DOHH2 (cell line): ENCODE results near the gene COL13A1.

ENCODE experiments used
- H3F3A ChIP-seq: fragments of 200-600 bp; sonication (generic), shearing (Covaris generic); 2 replicates; pipeline ENCODE4 v1.6.0; 2016; ENCODE audit warnings: antibody characterized with exemption, mild to moderate bottlenecking; ENCODE audit not compliant: control insufficient read depth, insufficient read depth
- H3K27ac ChIP-seq: fragments of 200-600 bp; sonication (generic); 2 replicates; pipeline ENCODE4 v1.5.1; 2014; ENCODE audit warnings: low read depth, mild to moderate bottlenecking, low read length, moderate library complexity
- H3K27me3 ChIP-seq: fragments of 200-600 bp; sonication (generic); 2 replicates; pipeline ENCODE4 v1.6.1; 2014; ENCODE audit warnings: mild to moderate bottlenecking, low read length, mixed read lengths; ENCODE audit not compliant: control insufficient read depth
- H3K36me3 ChIP-seq: fragments of 200-600 bp; sonication (generic); 2 replicates; pipeline ENCODE4 v1.6.1; 2014; ENCODE audit warnings: mild to moderate bottlenecking, low read length, moderate library complexity, mixed read lengths; ENCODE audit not compliant: control insufficient read depth
- H3K4me1 ChIP-seq: fragments of 200-600 bp; sonication (generic); 2 replicates; pipeline ENCODE4 v1.6.1; 2014; ENCODE audit warnings: mild to moderate bottlenecking, low read length, mixed read lengths; ENCODE audit not compliant: control insufficient read depth
- H3K4me2 ChIP-seq: fragments of 200-600 bp; sonication (generic); 2 replicates; pipeline ENCODE4 v1.6.0; 2014; ENCODE audit warnings: mild to moderate bottlenecking, low read length, moderate library complexity
- H3K4me3 ChIP-seq: fragments of 200-600 bp; sonication (generic); 2 replicates; pipeline ENCODE4 v1.5.1; 2014; ENCODE audit warnings: mild to moderate bottlenecking, low read length, mixed read lengths
- H3K79me2 ChIP-seq: fragments of 200-600 bp; sonication (generic); 2 replicates; pipeline ENCODE4 v1.6.1; 2014; ENCODE audit warnings: mild to moderate bottlenecking, low read length, mixed read lengths; ENCODE audit not compliant: control insufficient read depth
- H3K9me2 ChIP-seq: fragments of 200-600 bp; sonication (generic); replicated peaks from 2 replicates; pipeline ENCODE4 v1.6.1; 2014; ENCODE audit warnings: mild to moderate bottlenecking, low read length, mixed read lengths; ENCODE audit not compliant: control insufficient read depth
- H3K9me3 ChIP-seq: fragments of 200-600 bp; sonication (generic); 2 replicates; pipeline ENCODE4 v1.6.1; 2014; ENCODE audit warnings: antibody characterized with exemption, low read length, mixed read lengths; ENCODE audit not compliant: control insufficient read depth, insufficient read depth
- H4K20me1 ChIP-seq: fragments of 200-600 bp; sonication (generic); 2 replicates; pipeline ENCODE4 v1.6.0; 2014; ENCODE audit warnings: low read depth, mild to moderate bottlenecking, antibody characterized with exemption, low read length, moderate library complexity; ENCODE audit not compliant: control insufficient read depth, insufficient read depth
- EZH2phosphoT487 ChIP-seq: fragments of 200-600 bp; sonication (generic); IDR thresholded peaks from 2 replicates; pipeline ENCODE4 v1.6.1; 2017; ENCODE audit warnings: borderline replicate concordance, mild to moderate bottlenecking, antibody characterized with exemption, low read length, moderate library complexity, mixed read lengths
- TF ChIP-seq, protein P1 (sequence below): fragments of 200-600 bp; sonication (generic); IDR thresholded peaks from one replicate; pipeline ENCODE4 v1.5.1; 2014; ENCODE audit warnings: antibody characterized with exemption, mild to moderate bottlenecking, low read depth, low read length; ENCODE audit not compliant: poor library complexity, severe bottlenecking

COL13A1 gene

DNA sequence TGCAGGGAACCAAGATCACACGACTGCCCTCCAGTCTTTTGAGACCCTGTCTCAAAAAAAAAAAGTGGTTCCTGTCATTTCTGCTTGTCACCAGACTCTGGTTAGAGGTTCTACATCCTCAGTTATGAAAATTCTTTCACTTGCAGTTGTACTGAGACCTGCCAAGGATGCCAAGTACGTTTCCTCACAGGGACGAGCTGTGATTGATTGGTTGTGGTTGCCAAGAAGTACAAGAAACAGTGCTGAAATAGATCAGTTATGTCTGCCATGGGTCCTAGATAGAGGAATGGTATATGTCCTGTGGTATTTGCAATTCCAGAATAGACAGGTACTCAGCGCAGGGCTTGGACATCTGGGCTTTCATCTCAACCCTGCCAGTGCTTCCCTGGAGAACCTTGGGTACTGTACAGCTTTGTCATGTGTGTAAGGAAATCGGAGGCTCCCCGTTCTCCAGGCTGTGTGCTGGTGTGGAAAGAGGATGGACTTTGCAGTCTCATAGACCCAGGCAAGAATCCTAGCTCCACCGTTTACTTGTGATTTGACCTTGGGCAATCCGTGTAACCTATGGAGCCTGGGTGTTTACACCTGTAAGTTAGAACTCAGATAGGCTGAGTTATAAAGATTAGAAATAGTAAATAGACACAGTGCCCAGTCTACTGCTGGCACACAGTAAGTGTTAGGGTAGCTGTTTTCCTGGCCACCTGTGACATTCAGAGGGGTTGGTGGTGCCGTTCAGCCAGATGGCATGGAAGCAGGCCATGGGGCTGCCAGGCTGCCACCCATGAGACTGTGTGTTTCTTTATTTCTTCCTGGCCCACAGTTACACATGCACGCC is 53.0 kb downstream of the COL13A1 start:
- H3K4me3 ChIP-seq, result no peak overlapping the region
- H4K20me1 ChIP-seq, result no peaks in the 10 kb centered on the region
- TF ChIP-seq, protein P1, sequence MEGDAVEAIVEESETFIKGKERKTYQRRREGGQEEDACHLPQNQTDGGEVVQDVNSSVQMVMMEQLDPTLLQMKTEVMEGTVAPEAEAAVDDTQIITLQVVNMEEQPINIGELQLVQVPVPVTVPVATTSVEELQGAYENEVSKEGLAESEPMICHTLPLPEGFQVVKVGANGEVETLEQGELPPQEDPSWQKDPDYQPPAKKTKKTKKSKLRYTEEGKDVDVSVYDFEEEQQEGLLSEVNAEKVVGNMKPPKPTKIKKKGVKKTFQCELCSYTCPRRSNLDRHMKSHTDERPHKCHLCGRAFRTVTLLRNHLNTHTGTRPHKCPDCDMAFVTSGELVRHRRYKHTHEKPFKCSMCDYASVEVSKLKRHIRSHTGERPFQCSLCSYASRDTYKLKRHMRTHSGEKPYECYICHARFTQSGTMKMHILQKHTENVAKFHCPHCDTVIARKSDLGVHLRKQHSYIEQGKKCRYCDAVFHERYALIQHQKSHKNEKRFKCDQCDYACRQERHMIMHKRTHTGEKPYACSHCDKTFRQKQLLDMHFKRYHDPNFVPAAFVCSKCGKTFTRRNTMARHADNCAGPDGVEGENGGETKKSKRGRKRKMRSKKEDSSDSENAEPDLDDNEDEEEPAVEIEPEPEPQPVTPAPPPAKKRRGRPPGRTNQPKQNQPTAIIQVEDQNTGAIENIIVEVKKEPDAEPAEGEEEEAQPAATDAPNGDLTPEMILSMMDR, result no peak
- no peak for TF ChIP-seq EZH2phosphoT487
- H3K9me2 ChIP-seq, result no peaks in the 10 kb centered on the region
- H3F3A ChIP-seq, result no peaks in the 10 kb centered on the region
- H3K4me1 ChIP-seq, result no peaks in the 10 kb centered on the region
- H3K27me3 ChIP-seq, result peaks cover 4% of the 10 kb centered on the region
- H3K36me3 ChIP-seq, result no peaks in the 10 kb centered on the region
- no peak overlapping the region for H3K4me2 ChIP-seq
- no peaks in the 10 kb centered on the region for H3K9me3 ChIP-seq
- H3K27ac ChIP-seq, result no peak overlapping the region
- H3K79me2 ChIP-seq, result no peaks in the 10 kb centered on the region

DNA sequence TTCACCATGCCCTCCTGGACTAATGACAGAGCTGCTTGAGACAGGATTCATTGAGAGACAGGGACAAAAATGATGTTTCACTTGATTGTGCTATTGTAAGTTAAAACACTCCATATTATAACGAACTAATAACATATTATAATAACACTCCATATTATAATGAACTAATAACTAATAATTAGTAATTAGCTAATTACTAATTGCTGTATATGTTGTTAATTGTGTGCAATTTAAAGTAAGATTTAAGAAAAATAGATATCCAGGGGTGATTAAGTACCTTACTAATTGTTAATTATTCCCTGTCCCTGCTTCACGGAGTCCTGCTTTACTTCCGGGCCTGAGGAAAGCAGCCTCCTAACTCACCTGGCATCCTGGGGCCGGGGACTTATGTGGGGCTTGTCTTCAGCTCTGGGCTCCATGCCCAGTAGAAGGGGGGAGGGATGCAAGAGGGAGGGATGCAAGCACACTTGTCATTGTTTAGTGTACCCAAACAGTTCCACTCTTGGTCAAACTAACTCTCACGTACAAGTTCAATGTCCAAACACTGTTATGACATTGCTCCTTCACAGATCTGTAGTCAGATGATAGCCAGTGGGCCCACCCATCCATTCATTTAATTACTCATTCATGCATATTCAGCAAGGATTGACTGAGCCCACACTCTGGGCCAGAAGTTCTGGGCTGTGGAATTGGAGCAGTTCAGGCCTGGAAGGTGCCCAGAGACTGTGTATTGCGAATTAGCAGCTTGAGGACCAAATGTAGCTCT is 53.8 kb downstream of the COL13A1 start:
- no peaks in the 10 kb centered on the region for H3K79me2 ChIP-seq
- H4K20me1 ChIP-seq, result no peaks in the 10 kb centered on the region
- no peaks in the 10 kb centered on the region for H3K4me1 ChIP-seq
- no peaks in the 10 kb centered on the region for H3K9me3 ChIP-seq
- no peak overlapping the region for H3K4me3 ChIP-seq
- no peaks in the 10 kb centered on the region for H3F3A ChIP-seq
- TF ChIP-seq, protein P1, result no peak
- TF ChIP-seq EZH2phosphoT487, result no peak
- no peak overlapping the region for H3K27ac ChIP-seq
- no peaks in the 10 kb centered on the region for H3K36me3 ChIP-seq
- no peaks in the 10 kb centered on the region for H3K9me2 ChIP-seq
- peaks cover 4% of the 10 kb centered on the region for H3K27me3 ChIP-seq
- no peak overlapping the region for H3K4me2 ChIP-seq

DNA sequence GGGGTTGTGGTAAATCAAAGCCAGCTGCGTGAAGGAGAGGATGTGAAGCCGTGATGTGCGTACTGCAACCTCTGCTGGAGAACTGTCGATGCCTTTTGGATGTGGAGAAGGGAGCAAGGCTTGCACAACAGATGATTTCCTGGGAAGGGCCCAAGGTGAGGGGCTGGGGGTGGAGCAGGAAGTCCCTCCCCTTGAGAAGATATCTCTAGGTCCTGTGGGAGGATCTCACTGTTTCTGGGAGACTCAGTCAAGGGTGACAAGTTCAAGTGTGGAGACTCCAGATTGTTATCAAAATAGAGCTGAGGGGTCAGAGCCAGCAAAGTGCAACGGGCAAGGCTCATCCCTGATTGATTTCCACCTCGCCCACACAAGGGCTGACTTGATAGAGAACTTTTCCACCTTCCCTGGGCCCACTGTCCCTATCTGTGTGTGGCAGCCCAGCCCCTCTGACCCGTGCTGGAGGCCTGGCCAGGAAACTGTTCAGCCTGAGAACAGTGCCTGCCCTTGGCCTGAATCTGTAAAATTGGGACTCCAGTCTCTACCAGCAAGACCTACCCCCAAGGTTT is 55.0 kb downstream of the COL13A1 start:
- no peaks in the 10 kb centered on the region for H3K9me3 ChIP-seq
- no peaks in the 10 kb centered on the region for H3K79me2 ChIP-seq
- no peaks in the 10 kb centered on the region for H3K36me3 ChIP-seq
- peaks cover 4% of the 10 kb centered on the region for H3K27me3 ChIP-seq
- no peak overlapping the region for H3K4me2 ChIP-seq
- H3K4me3 ChIP-seq, result no peak overlapping the region
- H3K27ac ChIP-seq, result no peak overlapping the region
- H3F3A ChIP-seq, result no peaks in the 10 kb centered on the region
- TF ChIP-seq EZH2phosphoT487, result no peak
- TF ChIP-seq, protein P1, result no peak
- no peaks in the 10 kb centered on the region for H4K20me1 ChIP-seq
- no peaks in the 10 kb centered on the region for H3K9me2 ChIP-seq
- no peaks in the 10 kb centered on the region for H3K4me1 ChIP-seq
